ENCODE data around the gene PI4KA.

DNA sequence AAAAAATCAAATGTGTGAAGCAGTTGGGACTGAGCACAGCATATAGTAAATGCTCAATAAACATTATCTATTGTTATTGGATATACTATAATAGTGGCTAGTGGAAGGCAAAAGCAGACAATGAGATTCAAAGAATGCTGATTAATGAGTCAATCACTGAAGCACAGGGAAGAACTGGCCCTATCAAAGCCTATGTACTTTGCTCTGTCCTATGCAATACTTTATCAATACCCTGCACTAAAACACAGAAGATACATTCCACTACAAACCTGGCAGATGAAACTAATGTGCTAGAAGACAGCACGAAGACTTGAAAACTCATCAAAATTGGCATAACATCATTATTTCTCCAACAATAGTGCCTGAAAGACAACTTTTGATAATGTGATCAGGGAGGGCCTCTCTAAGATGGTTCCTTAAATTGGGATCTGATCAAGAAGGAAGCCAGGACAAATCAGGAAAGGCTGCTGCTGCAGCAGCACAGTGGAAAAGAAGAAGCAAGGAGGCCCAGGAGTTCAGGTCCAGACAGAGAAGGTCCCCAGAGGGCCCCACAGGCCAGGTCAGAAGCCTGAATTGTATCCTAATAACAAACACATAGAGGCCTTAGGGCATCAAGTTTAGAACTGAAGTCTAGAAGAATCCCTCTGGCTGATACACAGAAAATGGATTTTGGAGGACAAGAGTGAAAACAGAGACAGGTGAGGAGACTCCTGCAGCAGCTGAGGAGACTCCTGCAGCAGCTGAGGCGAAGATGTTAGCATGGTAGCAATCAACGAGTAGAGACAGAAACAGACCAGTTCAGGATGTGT lies 18.6 kb downstream of the PI4KA start:
- TF ChIP-seq TAF1 (IDR thresholded peaks at IDR 0.05; ENCODE audit: borderline replicate concordance, low read depth, low read length) (no peak), POLR2AphosphoS5 (IDR thresholded peaks at IDR 0.05; ENCODE audit: low read depth, low read length) (no peak)

Measured in GM12892 (cell line).